OCI-LY7 (cell line): ENCODE results near the gene ANKRD7. TPM values are rescaled to one million over a fixed set of nuclear protein-coding genes. Genes with fewer than 3 reads are reported as not detected.

Source experiments
- BruUV-seq: library from RNA; stranded (reverse); fragments of 400-500 nt; replicated peaks from 2 replicates; lab custom pipeline; 2021; lab: Mats Ljungman, UMichigan
- CTCF ChIA-PET: fragments of 300-600 bp; sonication (Branson Sonifier 250); formaldehyde crosslinking; loops from one replicate; lab custom pipeline; 2022; ENCODE audit warnings: antibody characterized with exemption; ENCODE audit not compliant: unreplicated experiment; lab: Charles Lee
- POLR2A ChIA-PET: fragments of 300-600 bp; sonication (Branson Sonifier 250); formaldehyde crosslinking; loops from one replicate; lab custom pipeline; 2022; ENCODE audit warnings: antibody characterized with exemption; lab: Charles Lee
- DNase-seq: peaks from one replicate; pipeline ENCODE4 v3.0.0-alpha.2; 2015; ENCODE audit warnings: low spot score
- H2AFZ ChIP-seq: fragments of 200-600 bp; sonication (generic), shearing (Covaris generic); 2 replicates; pipeline ENCODE4 v1.6.1; 2014; ENCODE audit warnings: mild to moderate bottlenecking, antibody characterized with exemption, low read length, moderate library complexity
- H3K27ac ChIP-seq: fragments of 200-600 bp; sonication (generic); 2 replicates; pipeline ENCODE4 v1.5.1; 2014; ENCODE audit warnings: mixed run types, low read depth, mild to moderate bottlenecking, moderate library complexity, low read length, inconsistent platforms; ENCODE audit not compliant: poor library complexity, severe bottlenecking
- H3K36me3 ChIP-seq: fragments of 200-600 bp; sonication (generic); 2 replicates; pipeline ENCODE4 v1.6.1; 2014; ENCODE audit warnings: mild to moderate bottlenecking, antibody characterized with exemption, low read length, moderate library complexity, mixed read lengths; ENCODE audit not compliant: insufficient read depth
- H3K4me1 ChIP-seq: fragments of 200-600 bp; sonication (generic); 2 replicates; pipeline ENCODE4 v1.5.1; 2014; ENCODE audit warnings: mild to moderate bottlenecking, low read length; ENCODE audit not compliant: insufficient read depth, poor library complexity, severe bottlenecking
- H3K4me2 ChIP-seq: fragments of 200-600 bp; sonication (generic); 2 replicates; pipeline ENCODE4 v1.6.1; 2014; ENCODE audit warnings: mild to moderate bottlenecking, low read length
- H3K4me3 ChIP-seq: fragments of 200-600 bp; sonication (generic); 2 replicates; pipeline ENCODE4 v1.5.1; 2014; ENCODE audit warnings: mild to moderate bottlenecking, low read depth, low read length; ENCODE audit not compliant: poor library complexity, severe bottlenecking
- H3K79me2 ChIP-seq: fragments of 200-600 bp; sonication (generic); 2 replicates; pipeline ENCODE4 v1.6.1; 2016; ENCODE audit warnings: low read depth, mild to moderate bottlenecking, low read length, moderate library complexity, mixed read lengths; ENCODE audit not compliant: insufficient read depth
- H3K9me2 ChIP-seq: fragments of 200-600 bp; sonication (generic); 2 replicates; pipeline ENCODE4 v1.6.1; 2016; ENCODE audit warnings: mild to moderate bottlenecking, low read length, mixed read lengths; ENCODE audit not compliant: insufficient read depth
- H3K9me3 ChIP-seq: fragments of 200-600 bp; sonication (generic); 2 replicates; pipeline ENCODE4 v1.6.1; 2014; ENCODE audit warnings: mild to moderate bottlenecking, mixed run types, low read length, mixed read lengths
- H4K20me1 ChIP-seq: fragments of 200-600 bp; sonication (generic); 2 replicates; pipeline ENCODE4 v1.6.1; 2014; ENCODE audit warnings: mild to moderate bottlenecking, antibody characterized with exemption, low read length, moderate library complexity, mixed read lengths; ENCODE audit not compliant: insufficient read depth
- CTCF ChIP-seq: fragments of 200-600 bp; sonication (generic); conservative IDR thresholded peaks from 2 replicates; pipeline ENCODE4 v1.5.1; 2014; ENCODE audit warnings: mild to moderate bottlenecking, antibody characterized with exemption, low read length, moderate library complexity, mixed read lengths
- EZH2phosphoT487 ChIP-seq: fragments of 200-600 bp; sonication (generic); IDR thresholded peaks from 2 replicates; pipeline ENCODE4 v1.6.1; 2018; ENCODE audit warnings: low read depth, borderline replicate concordance, mild to moderate bottlenecking, mixed run types, antibody characterized with exemption, low read length, moderate library complexity, mixed read lengths
- intact Hi-C: fragments of 100-400 bp; cut with micrococcal nuclease; formaldehyde crosslinking; loops from one replicate; pipeline ENCODE4 v1.10.0; 2022; ENCODE audit not compliant: unreplicated experiment
- total RNA-seq, 2 experiments: library from RNA; depleted of rRNA in 1 of 2; stranded (reverse); fragments of >200 nt in 1 of 2; shearing (Covaris generic) in 1 of 2; gene quantifications; 2 replicates each; pipeline ENCODE4 v1.2.3, GENCODE V29; 2014 to 2022

ANKRD7 gene
- total RNA-seq, 2 experiments from 2014 or later: 0.38 to 2.3 TPM

- Histone ChIP-seq H3K4me1 (peaks cover 15% of the 10 kb centered on the region), H3K36me3 (no peaks in the 10 kb centered on the region), H3K27ac (no peak overlapping the region), H3K4me3 (no peak overlapping the region), H4K20me1 (no peaks in the 10 kb centered on the region), H3K9me3 (no peaks in the 10 kb centered on the region), H3K79me2 (no peaks in the 10 kb centered on the region), H3K9me2 (no peaks in the 10 kb centered on the region), H3K4me2 (no peak overlapping the region), H2AFZ (no peak overlapping the region)
- DNase-seq: no peak
- CTCF ChIA-PET: no interaction called here
- POLR2A ChIA-PET: interaction anchor here (0.5 kb wide), 1 partner anchor 944 kb away, joined by 3 read pairs; no protein-coding TSS in a partner anchor
- no TSS peak for BruUV-seq
- intact Hi-C loops: no loop called here
- TF ChIP-seq CTCF: no peak
- TF ChIP-seq EZH2phosphoT487: no peak
Measured at GRCh38 chr7:118286131-118286530, 61.6 kb downstream of the ANKRD7 start.

GRCh38 chr7:118288098-118288497, 63.6 kb downstream of the ANKRD7 start:
- H4K20me1 ChIP-seq: no peaks in the 10 kb centered on the region
- no peak overlapping the region for H3K27ac ChIP-seq
- no peak overlapping the region for H2AFZ ChIP-seq
- peak overlapping the region; percentile 51 for H3K4me2 ChIP-seq
- DNase-seq: peak; percentile 37
- peaks cover 15% of the 10 kb centered on the region for H3K4me1 ChIP-seq
- TF ChIP-seq EZH2phosphoT487 (no peak), CTCF (no peak)
- ChIA-PET CTCF (no interaction called here), POLR2A (interaction anchor here (0.7 kb wide), 1 partner anchor 13 kb away, joined by 3 read pairs; no protein-coding TSS in a partner anchor)
- no peaks in the 10 kb centered on the region for H3K9me3 ChIP-seq
- no peaks in the 10 kb centered on the region for H3K79me2 ChIP-seq
- BruUV-seq: no TSS peak
- intact Hi-C loops: no loop called here
- no peaks in the 10 kb centered on the region for H3K9me2 ChIP-seq
- no peaks in the 10 kb centered on the region for H3K36me3 ChIP-seq
- H3K4me3 ChIP-seq: peak overlapping the region; percentile 2

DNA sequence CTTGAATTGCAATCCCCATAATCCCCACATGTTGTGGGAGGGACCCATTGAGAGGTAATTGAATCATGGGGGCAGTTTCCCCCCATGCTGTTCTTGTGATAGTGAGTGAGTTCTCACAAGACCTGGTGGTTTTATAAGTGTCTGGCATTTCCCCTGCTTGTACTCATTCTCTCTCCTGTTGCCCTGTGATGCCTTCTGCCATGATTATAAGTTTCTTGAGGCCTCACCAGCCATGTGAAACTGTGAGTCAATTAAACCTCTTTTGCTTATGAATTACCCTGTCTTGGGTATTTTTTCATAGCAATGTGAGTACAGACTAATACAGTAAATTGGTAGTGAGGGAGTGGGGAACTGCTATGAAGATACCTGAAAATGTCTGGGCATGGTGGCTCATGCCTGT, 65.0 kb downstream of the ANKRD7 start:
- Histone ChIP-seq H3K9me3 (no peaks in the 10 kb centered on the region), H3K4me3 (no peak overlapping the region), H2AFZ (no peak overlapping the region), H3K27ac (no peak overlapping the region), H3K79me2 (no peaks in the 10 kb centered on the region), H4K20me1 (no peaks in the 10 kb centered on the region), H3K36me3 (no peaks in the 10 kb centered on the region), H3K4me2 (no peak overlapping the region), H3K9me2 (no peaks in the 10 kb centered on the region), H3K4me1 (peaks cover 15% of the 10 kb centered on the region)
- BruUV-seq: no TSS peak
- CTCF ChIA-PET: no interaction called here
- POLR2A ChIA-PET: no interaction called here
- intact Hi-C loops: no loop called here
- DNase-seq: no peak
- TF ChIP-seq CTCF: no peak
- TF ChIP-seq EZH2phosphoT487: no peak

Other genes starting within 250 kb of the ANKRD7 start
- gene LSM8, start 40.5 kb upstream of the ANKRD7 start, total RNA-seq (2014; rRNA removed; shearing (Covaris generic)): 105 and 159 TPM in 2 replicates
- 80.7 and 92.6 TPM in 2 replicates for gene LSM8, start 40.5 kb upstream of the ANKRD7 start, total RNA-seq (2022)